ENCODE data around the gene TFB1M.

- TF ChIP-seq ZNF391 (tag by site-specific recombination; IDR thresholded peaks at IDR 0.05; ENCODE audit: borderline replicate concordance, low read depth) (no peak), ZNF24 (tag by site-specific recombination; IDR thresholded peaks at IDR 0.05) (no peak), CTCF (tag by site-specific recombination; IDR thresholded peaks at IDR 0.05) (no peak), ATF2 (tag by site-specific recombination; IDR thresholded peaks at IDR 0.05; ENCODE audit: low read depth) (no peak), ZNF354C (tag by site-specific recombination; IDR thresholded peaks at IDR 0.05; ENCODE audit: borderline replicate concordance, low read depth) (no peak), ZNF292 (tag by site-specific recombination; IDR thresholded peaks at IDR 0.05; ENCODE audit: borderline replicate concordance, low read depth) (no peak), ZNF837 (tag by site-specific recombination; IDR thresholded peaks at IDR 0.05) (no peak), INSM2 (tag by site-specific recombination; IDR thresholded peaks at IDR 0.05) (no peak), ZNF121 (tag by site-specific recombination; IDR thresholded peaks at IDR 0.05) (no peak), ZBTB48 (tag by site-specific recombination; IDR thresholded peaks at IDR 0.05) (no peak), ZBTB49 (tag by site-specific recombination; IDR thresholded peaks at IDR 0.05; ENCODE audit: low read depth) (no peak), ZBTB11 (tag by site-specific recombination; conservative IDR thresholded peaks at IDR 0.05; ENCODE audit: low read depth) (no peak), SP3 (tag by site-specific recombination; IDR thresholded peaks at IDR 0.05) (no peak)
These were observed 5.1 kb downstream of the TFB1M start for GRCh38 chr6:155309150-155309549.
